CD4-positive, alpha-beta T cell treated with Interleukin-4 for 4 hours (primary cell): Measurements from ENCODE around the gene PID1.

Experiments
- DNase-seq: peaks from one replicate; pipeline ENCODE4 v3.0.0-alpha.2; 2020

PID1 gene, protein sequence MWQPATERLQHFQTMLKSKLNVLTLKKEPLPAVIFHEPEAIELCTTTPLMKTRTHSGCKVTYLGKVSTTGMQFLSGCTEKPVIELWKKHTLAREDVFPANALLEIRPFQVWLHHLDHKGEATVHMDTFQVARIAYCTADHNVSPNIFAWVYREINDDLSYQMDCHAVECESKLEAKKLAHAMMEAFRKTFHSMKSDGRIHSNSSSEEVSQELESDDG

GRCh38 chr2:229270551-229271410, at the start of gene PID1:
Gene PID1, minus strand, starts transcription at chr2:229271287. Its CDS starts 244 bp downstream, at chr2:229271043.
- DNase-seq, result no peak

DNA sequence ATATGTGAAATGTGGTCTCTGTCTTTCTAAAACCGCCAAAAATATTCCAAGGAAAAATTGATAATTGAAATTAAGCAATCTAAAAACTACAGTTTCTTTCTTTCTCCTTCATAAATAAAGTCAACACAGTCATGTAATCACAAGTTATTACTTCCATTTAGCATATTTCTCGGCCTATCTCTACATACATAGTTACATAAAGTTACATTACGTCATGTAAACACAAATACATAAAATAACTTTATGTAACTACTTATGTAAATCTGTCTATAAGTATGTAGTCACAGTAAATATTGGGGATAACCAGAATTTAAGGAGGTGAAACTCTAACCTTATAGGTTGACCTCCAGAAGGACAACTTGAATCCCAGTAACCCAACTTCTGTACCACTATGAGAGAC, 48.5 kb upstream of the PID1 start:
- no peak for DNase-seq

DNA sequence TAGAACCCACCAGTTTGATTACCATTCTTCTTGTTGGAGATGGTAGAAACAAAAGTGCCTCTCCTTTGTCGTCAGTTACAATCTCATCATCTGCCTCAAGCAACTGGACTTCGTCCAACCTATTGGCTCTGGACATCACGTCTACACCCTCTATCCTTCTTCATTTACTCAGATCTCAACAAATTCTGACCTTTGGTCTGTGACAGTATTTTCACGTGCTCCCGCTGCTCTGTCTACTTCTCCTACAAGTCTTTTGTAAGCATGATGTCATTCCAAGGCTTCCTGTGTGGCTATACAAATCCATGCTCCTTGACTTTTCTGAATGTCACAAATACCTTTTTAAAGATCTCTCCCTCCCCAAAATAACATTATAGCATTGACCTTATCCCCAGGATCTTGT, 43.0 kb upstream of the PID1 start:
- DNase-seq, result no peak

- no peak for DNase-seq
Measured at GRCh38 chr2:229313591-229313990, 42.5 kb upstream of the PID1 start.

GRCh38 chr2:229301237-229301636, 30.1 kb upstream of the PID1 start:
- DNase-seq, result no peak

DNA sequence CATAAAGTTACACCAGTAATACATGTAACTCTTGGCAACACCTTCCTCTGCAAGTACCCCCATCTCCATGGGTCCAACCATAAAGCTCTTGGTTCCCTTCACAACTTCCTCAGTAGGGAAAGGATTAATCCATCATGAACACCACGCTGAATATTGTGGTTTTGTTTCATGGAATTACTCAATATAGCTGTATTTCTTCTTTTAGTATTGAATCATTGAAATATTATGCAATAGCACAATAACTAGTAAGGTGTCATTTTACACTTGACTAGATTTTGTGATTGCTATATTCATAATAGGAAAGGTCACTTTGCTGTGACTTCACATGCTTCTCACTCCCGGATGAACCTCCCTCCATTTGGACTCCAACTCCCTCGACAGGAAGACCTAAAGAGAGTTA, 29.7 kb upstream of the PID1 start:
- DNase-seq, result no peak

DNA sequence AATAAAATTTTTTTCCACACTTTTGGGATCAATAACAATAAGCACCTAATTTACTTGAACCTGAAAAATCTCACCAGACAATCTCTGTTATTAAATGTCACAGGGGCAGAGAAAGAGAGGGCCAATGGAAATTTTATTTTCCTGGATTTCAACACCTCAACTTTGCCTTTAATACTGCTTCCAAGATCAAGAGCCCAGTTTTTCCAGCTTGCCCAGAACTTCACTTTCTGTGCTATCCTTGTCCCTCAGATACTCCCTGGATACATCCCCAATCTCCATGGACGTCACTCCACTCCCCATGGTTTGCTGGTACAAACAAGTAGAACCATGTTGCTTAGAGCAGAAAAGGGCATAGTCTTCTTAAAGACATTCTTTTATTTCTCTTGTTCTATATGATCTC, 29.3 kb upstream of the PID1 start:
- no peak for DNase-seq

DNA sequence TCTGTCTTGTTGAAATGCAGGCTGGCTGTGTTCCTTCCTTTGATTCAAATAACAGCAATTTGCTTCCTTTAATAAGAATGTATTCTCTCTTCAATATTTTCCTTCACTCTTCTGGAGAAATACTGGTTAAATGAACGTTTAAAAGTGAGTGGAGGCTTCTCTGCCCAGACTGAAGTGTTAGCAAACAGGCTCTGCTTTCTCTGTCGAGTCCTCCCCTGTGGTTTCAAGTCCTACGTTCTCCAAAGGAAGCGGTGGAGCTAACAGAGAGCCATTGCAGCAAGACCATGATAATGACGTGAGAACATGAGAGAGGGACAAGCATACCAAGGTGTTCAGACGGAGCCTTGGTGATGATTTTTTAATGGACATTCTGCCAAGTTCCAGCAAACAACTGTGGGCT, 26.2 kb upstream of the PID1 start:
- DNase-seq, result no peak

DNA sequence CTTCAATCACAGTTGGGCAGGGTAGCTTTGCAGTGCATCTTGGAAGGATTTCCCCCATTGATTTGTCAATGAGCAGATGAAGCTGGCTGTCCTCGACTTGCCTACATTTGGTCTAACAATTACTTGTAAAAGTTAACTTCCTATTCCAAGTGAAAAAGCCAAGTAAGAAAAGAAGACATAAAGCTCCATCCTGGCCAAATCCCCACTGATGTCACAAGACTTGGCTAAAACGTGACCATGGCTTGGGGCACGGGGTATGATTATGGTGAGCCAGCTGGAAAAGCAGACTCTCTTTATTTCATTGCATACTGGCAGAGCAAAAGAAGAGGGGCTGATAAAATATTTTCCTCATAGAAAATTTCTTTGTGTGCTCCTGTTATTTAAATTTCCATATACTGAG, 25.4 kb upstream of the PID1 start:
- DNase-seq, result no peak

GRCh38 chr2:229296016-229296415, 24.9 kb upstream of the PID1 start:
- DNase-seq, result no peak

GRCh38 chr2:229287823-229288222, 16.7 kb upstream of the PID1 start:
- no peak for DNase-seq

GRCh38 chr2:229282758-229283546, 11.9 kb upstream of the PID1 start:
- DNase-seq, result no peak

DNA sequence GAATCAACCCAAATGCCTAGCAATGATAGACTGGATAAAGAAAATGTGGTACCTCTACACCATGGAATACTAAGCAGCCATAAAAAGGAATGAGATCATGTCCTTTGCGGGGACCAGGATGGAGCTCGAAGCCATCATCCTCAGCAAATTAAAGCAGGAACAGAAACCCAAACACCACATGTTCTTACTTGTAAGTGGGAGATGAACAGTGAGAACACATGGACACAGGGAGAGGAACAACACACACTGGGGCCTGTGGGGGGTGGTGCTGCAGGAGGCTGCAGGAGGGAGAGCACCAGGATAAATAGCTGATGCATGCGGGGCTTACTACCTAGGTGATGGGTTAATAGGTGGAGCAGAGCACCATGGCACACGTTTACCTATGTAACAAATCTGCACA, 8.4 kb upstream of the PID1 start:
- DNase-seq, result no peak

DNA sequence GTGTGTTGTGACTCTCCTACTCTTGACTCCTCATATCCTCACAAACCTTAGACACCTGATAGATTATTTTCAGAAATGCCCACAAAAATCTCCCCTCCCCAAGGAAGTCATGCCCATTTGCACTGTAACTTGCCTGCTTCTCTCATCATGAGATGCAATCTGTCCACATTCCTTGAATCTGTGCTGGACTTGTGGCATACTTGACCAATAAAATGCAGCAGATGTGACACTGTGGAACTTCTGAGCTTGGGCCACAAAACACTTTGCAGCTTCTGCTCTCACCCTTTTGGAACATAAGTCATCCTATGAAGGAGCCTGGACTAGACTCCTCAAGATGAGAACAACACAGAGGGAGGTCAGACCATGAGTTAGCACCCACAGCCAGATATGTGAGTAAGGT, 4.4 kb upstream of the PID1 start:
- DNase-seq, result no peak

- DNase-seq, result peak; percentile 18
Measured at GRCh38 chr2:229273723-229274338, 2.7 kb upstream of the PID1 start.

DNA sequence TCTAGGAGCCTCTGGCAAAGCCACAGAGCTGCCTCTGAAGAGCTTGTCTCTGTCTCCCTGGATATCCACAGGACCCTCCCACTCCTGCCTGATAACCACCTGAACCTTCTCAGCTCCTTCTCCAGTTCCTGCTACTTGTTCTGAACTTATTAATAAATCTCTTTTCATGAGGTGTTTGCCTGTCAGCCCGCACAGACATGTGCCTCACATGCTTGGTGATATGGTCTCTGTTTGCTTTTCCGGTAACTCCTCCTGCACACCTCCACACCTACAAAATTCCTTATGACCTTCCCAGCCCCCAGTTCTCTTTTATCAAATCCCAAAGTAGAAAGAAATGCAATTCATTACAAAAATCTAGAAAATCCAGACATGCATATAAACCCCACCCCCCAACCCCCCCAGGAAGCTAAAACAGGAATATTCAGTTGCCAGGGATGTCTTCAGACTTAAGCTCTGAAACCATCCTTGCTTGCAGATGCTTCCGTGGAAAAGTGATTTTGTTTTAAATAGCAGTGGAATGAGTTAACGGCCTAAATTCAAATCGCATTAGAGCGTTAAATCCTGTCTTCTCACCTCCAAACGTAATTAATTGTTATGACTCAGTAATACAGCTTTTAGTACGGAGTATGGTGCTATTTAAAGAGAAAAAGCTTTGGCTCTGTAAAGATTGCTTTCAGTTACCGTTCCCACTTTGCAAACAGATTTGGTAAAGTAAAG, 2.1 kb upstream of the PID1 start:
- DNase-seq, result no peak

- no peak for DNase-seq
Measured at GRCh38 chr2:229269941-229270340, 1.1 kb downstream of the PID1 start.

GRCh38 chr2:229269146-229269545, 1.9 kb downstream of the PID1 start:
- no peak for DNase-seq

DNA sequence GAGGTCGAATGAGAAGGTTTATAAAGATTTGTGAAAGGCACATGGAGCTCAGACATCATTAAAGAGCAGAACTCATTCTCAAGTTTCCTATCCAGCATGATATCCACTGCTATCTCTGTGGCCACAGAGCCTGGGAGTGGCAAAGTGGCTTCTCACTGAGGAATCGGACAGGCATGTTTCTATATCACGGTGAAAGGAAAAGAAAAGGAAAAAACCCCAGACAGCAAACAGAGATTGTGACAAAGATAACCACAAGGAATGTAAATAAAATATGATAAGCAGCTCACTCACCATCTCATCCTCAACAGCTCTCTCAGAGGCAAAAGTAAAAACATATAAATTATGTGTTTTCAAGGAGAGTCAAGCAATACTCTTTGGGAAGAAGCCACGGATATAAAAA, 2.5 kb downstream of the PID1 start:
- DNase-seq, result no peak

GRCh38 chr2:229267080-229267479, 4.0 kb downstream of the PID1 start:
- no peak for DNase-seq

- no peak for DNase-seq
Measured at GRCh38 chr2:229265727-229266126, 5.4 kb downstream of the PID1 start.

DNA sequence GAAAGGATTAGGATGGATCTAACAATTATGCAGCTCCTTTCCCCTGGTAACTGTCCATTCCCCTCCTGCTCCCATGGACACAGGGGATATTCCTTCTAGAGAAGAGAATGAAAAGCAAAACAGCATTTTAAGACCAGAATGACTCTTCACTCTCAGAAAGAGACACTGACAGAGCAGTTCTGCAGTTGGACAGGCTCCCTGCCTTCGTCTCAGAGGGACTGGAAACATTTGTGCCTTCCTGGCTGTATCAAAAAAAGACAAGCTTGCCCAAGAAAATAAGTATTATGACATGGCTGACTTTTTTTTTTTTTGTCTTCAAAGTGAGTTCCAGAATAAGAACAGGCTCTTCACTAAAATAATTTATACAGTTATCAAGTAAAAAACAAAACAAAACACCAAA, 9.5 kb downstream of the PID1 start:
- DNase-seq, result no peak

GRCh38 chr2:229261076-229261475, 10.0 kb downstream of the PID1 start:
- no peak for DNase-seq
